GM21390 (cell line): ENCODE data around the gene KRTAP10-11.
"Not testable (repeated sequence)": the region's sequence is repeated elsewhere in the genome, so short reads cannot be mapped to it uniquely, and the experiment has no call there.

ENCODE experiments used
- ATAC-seq: cut with Tn5 transposase; IDR thresholded peaks from one replicate; pipeline ENCODE4 v1.9.1; 2021; ENCODE audit not compliant: unreplicated experiment

KRTAP10-11 gene, protein sequence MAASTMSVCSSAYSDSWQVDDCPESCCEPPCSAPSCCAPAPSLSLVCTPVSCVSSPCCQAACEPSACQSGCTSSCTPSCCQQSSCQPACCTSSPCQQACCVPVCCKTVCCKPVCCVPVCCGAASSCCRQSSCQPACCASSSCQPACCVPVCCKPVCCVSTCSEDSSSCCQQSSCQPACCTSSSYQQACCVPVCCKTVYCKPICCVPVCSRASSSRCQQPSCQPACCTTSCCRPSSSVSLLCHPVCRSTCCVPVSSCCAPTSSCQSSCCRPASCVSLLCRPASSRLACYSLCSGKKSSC

DNA sequence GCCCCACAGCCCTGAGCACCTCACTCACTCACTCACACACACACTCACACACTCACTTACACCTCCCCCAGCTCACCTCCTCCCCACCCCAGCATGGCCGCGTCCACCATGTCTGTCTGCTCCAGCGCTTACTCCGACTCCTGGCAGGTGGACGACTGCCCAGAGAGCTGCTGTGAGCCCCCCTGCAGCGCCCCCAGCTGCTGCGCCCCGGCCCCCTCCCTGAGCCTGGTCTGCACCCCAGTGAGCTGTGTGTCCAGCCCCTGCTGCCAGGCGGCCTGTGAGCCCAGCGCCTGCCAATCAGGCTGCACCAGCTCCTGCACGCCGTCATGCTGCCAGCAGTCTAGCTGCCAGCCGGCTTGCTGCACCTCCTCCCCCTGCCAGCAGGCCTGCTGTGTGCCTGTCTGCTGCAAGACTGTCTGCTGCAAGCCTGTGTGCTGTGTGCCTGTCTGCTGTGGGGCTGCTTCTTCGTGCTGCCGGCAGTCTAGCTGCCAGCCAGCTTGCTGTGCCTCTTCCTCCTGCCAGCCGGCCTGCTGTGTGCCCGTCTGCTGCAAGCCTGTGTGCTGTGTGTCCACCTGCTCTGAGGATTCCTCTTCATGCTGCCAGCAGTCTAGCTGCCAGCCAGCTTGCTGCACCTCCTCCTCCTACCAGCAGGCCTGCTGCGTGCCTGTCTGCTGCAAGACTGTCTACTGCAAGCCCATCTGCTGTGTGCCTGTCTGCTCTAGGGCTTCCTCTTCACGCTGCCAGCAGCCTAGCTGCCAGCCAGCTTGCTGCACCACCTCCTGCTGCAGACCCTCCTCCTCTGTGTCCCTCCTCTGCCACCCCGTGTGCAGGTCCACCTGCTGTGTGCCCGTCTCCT lies at the start of gene KRTAP10-11:
KRTAP10-11 (plus strand) TSS at position 49 of the 856 bp plus-strand sequence; CDS start at position 94, 45 bp downstream.
- ATAC-seq: not testable (repeated sequence)

DNA sequence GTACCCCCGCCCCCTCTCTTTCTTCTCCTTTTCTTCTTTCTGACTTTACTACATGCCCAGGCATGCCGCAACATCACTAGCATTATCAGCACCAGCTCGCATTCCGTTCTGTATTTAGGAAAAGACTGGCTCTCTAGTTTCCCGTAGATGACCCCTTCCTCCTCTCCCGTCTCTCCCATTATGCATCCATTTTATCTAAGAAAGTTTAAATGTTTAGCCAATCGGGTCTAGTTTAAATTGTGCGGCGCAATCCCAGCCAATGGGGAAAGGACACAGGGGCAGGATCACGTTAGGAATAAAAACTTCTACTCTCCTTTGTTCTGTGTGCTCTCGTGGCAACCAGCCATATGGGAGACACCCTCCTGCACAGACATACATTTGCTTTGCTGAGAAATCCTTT lies 48.2 kb upstream of the KRTAP10-11 start:
- ATAC-seq: no peak

DNA sequence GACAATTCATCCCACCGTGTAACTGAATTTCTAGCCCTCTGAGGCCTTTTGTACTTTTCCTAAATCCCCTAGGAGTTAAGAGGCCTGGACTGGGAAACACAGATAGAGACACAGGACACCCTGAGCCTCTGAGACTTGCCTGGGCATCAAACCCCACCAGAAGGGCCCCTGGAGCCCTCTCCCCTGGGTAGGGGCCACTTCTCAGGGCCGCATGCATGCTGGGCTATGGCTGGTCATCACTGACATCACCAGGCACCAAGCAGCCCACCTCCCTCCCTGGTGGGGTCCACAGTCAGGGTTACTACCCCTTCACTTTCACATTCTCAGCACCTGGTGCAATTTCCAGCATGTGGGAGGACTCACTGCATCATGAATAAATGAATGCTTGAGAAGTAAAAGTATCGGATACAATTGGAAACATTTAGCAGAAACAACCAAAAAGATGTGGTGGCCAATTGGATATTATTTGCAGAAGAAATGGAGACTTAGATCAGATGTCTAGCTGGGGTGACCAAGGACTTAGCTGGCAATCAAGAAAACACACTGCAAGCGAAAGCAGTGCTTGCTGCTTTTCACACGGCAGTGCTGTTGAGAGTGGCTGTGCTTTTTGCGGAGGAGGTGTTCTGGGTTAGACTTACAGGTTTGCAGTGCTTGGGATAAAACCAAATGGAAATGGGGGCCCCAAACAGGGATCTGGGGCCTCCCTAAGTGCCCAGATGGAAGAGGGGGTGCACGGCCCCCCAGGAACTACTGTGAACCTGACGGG lies 46.8 kb upstream of the KRTAP10-11 start:
- no peak for ATAC-seq

DNA sequence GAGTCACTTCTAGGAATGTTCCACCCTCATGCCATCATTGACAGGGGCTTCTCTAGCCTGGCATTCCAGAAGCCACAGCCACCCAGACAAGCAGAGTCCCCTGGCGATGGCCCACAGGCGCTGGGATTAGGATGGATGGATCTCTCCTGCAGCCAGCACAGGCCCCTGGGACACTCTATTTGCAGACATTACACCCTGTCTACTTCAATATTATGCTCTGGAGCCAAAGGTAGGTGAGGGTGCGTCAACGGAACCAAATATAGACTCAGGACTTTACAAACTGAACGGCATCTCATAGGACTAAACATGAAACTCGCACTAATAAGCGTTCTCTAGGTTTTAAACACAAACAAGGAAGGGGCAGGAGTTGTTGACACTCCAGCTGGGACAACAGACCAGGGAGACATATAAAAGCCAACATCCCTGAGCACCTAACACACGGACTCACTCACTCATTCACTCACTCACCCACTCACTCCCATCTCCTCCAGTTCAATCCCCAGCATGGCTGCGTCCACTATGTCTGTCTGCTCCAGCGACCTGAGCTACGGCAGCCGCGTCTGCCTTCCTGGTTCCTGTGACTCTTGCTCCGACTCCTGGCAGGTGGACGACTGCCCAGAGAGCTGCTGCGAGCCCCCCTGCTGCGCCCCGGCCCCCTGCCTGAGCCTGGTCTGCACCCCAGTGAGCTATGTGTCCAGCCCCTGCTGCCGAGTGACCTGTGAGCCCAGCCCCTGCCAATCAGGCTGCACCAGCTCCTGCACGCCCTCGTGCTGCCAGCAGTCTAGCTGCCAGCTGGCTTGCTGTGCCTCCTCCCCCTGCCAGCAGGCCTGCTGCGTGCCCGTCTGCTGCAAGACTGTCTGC lies 45.9 kb upstream of the KRTAP10-11 start, which contains the start of gene KRTAP10-7:
KRTAP10-7 (plus strand) TSS at position 480 of the 861 bp plus-strand sequence; CDS start at position 505, 25 bp downstream.
- not testable (repeated sequence) for ATAC-seq

DNA sequence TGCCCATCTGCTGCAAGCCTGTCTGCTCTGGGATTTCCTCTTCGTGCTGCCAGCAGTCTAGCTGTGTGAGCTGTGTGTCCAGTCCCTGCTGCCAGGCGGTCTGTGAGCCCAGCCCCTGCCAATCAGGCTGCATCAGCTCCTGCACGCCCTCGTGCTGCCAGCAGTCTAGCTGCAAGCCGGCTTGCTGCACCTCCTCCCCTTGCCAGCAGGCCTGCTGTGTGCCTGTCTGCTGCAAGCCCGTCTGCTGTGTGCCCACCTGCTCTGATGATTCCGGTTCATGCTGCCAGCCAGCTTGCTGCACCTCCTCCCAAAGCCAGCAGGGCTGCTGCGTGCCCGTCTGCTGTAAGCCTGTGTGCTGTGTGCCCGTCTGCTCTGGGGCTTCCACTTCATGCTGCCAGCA lies 45.1 kb upstream of the KRTAP10-11 start:
- ATAC-seq: not testable (repeated sequence)

DNA sequence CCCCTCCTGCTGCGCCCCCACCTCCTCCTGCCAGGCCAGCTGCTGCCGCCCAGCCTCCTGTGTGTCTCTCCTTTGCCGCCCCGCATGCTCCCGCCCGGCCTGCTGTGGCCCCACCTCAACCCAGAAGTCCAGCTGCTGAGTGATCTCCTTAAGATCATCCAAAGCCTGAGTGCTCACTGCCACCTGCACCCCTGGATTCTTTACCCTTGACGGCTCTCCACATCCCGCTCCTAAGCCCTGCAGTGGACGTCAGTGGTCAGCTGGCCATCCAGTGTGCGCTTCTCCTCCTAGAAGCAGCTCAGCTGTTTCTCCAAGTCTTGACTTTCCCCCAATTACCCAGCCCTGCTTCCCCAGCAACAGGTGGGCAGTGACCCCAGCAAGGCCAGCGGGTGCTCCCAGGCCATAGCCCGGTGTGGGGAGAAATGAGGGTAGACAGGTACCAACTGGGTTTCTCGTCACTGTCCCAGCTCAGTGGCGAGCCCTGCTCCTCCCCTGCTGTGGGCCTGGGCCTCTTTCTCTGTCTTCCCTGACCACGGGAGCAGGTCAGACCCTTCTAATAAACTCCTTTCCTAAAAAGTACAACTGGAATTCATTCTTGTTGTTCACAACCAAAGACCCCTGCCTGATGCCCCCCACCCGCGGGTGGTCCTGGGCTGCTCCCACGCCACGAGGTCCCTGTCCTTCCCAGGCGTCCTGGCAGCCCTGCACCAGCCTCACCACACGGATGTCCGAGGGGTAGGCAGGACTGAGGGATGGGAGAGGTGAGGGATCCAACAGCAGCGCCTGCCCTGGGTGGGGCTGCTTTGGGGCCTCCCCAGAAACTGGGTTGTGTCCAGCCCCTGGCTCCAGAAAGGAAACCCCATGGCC lies 44.4 kb upstream of the KRTAP10-11 start:
- no peak for ATAC-seq

DNA sequence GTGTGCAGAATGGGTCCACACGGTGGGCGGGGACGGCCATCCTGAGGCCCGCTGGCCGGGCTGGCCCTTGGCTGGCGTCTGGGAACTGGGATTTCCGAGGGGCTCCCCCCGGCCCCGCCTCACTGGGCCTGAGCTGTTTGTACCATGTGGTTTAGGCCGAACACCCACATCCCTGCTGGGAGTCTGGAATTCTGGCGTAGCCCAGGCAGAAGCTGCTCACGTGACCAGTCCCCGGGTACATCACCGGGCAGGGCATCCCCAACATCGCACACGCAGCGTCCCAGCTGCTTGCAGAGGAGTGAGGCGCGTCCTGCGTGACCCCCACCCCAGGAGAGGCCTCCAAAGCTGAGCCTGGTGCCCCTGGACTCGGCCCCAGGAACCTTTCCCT lies 43.8 kb upstream of the KRTAP10-11 start:
- no peak for ATAC-seq

DNA sequence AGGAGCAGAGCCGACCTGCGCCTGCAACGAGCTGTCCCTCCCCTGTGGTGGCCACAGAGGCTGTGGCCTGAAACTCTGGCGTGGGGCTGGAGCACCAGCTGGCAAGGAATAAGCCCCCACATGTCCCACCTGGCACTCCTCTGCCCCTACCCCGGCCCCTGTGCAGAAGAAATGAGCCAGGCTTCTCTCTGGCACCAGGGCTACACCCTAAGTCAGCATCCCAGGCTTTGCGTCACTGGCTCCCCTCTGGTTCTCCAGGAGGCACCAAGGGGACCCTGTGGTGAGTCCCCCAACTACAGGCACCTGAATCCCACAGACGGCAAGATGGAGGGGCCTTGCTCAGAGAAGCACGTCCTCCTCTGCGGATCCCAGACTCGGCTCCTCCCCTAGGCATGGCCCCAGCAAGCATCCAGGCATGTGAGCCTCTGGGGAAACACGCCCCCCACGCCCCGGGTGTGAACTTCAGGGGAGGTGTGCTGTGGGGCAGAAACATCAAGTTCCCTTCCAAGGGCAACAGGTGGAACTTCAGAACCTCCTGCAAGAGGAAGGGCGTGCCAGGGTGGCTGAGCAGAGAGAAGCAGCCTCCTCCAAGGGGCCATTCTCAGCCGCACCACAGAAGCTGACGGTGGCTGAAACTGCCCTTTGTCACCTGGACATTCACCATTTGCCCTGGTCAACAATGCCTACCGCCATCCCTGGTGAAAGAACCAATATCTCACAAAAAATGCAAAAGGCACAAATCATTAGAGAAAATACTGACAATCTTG lies 42.9 kb upstream of the KRTAP10-11 start:
- ATAC-seq: no peak

DNA sequence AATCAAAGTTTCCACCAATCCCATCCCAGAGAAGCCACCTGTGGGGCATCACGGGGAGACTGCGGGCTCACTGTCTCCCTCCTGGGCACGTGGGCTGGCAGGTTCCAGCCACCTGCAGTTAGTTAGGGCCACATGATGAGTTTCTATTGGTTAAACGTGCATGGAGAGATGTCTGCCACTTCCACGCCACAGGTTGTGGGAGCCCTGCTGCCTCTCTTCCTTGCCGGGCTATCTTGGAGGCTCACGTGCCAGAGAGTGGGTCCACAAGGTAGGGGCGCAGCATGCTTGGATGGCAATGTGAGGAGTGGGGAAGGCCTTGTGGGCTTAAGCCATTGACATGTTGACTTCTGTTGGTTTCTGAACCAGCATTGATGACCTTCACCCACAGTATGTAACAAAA lies 42.3 kb upstream of the KRTAP10-11 start:
- no peak for ATAC-seq

DNA sequence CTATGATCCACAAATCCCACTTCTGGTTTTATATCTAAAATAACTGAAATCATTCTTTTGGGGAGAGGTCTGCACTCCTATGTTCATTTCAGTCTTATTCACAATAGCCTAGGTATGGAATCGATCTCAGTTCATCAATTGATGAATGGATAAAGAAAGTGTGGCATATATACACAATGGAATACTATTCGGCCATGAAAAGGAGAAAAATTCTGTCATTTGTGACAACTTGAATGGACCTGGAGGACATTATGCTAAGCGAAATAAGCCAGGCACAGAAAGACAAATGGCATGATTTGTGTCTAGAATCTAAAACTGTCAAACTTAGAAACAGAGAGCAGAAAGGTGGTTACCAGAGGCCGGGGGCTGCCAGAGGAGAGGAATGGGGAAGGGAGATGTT lies 39.7 kb upstream of the KRTAP10-11 start:
- ATAC-seq: no peak

DNA sequence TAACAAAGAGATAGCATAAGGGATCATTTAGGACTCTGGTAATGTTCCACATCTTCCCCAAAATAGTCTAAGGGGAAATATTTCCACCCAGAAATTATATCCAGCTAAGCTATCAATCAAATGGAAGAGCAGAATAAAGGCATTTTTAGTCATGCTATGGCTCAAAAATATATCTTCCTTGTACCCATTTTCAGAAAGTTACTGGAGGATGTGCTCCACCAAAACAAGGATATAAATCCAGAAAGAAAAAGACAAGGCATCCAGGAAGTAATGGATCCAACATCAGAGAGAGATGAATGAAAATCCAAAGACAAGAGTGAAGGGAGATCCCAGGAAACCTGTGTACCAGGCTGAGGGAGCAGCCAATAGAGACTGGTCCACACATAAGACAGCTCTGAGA lies 37.0 kb upstream of the KRTAP10-11 start:
- no peak for ATAC-seq

DNA sequence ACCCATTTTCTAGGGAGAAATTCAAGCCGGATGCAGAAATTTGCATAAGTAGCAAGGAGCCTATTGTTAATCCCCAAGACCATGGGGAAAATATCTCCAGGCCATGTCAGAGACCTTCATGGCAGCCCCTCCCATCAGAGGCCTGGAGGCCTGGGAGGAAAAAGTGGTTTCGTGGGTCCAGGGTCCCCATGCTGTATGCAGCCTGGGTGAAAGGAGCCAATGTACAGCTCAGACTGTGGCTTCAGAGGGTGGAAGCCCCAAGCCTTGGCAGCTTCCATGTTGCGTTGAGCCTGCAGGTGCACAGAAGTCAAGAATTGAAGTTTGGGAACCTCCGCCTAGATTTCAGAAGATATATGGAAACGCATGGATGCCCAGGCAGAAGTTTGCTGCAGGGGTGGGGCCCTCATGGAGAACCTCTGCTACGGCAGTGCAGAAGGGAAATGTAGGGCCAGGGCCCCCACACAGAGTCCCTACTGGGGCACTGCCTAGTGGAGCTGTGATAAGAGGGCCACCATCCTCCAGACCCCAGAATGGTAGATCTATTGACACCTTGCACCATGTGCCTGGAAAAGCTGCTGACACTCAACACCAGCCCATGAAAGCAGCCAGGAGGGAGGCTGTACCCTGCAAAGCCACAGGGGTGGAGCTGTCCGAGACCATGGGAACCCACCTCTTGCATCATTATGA lies 35.9 kb upstream of the KRTAP10-11 start:
- not testable (repeated sequence) for ATAC-seq

DNA sequence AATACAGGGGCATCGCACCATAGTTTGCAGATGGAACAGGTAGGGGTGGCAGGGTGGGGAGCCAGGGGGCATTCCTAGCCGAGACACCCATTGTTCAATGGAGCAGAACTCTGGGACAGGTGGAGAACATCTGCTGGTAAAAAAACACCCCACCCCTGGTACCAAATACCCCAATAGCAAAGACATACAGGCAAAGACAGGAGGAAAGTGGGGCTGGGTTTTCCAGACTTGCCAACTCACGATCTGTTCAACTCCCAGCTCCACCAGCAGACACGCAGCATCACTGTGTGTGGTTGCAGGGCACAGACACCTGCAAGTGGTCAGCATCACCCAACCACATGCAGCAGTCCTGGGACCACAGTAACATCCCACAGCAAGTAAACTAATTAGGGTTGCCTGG lies 34.7 kb upstream of the KRTAP10-11 start:
- ATAC-seq: no peak

DNA sequence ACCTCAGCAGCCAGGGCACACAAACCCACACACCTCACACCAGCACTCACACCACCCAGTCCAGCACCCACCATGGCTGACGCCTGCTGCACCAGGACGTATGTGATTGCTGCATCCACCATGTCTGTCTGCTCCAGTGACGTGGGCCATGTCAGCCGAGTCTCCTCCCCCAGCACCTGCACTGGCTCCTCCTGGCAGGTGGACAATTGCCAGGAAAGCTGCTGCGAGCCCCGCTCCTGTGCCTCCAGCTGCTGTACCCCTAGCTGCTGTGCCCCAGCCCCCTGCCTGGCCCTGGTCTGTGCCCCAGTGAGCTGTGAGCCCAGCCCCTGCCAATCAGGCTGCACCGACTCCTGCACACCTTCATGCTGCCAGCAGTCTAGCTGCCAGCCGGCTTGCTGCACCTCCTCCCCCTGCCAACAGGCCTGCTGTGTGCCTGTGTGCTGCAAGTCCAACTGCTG lies 34.2 kb upstream of the KRTAP10-11 start, which contains the start of gene KRTAP10-8:
KRTAP10-8 (plus strand) TSS at position 51 of the 458 bp plus-strand sequence; CDS start at position 73, 22 bp downstream.
- no peak for ATAC-seq

DNA sequence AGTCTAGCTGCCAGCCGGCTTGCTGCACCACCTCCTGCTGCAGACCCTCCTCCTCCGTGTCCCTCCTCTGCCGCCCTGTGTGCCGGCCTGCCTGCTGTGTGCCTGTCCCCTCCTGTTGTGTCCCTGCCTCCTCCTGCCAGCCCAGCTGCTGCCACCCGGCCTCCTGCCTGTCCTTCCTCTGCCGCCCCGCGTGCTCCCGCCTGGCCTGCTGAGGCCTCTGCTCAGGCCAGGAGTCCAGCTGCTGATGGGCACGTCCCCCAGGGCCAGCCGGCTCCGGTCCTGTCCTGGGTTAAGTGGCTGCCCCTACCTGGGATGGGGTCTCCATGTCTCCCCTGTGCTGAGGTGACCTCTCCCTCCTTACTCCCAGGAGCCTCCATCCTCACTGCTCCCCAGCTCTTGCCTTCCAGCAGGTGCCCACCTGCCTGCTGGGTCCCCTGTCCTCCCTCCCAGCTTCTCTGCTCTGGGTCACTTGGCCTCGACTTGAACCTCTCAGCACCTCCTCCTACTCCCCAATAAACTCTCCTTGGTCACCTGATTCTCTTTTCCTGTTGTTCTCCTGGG lies 33.5 kb upstream of the KRTAP10-11 start:
- no peak for ATAC-seq

DNA sequence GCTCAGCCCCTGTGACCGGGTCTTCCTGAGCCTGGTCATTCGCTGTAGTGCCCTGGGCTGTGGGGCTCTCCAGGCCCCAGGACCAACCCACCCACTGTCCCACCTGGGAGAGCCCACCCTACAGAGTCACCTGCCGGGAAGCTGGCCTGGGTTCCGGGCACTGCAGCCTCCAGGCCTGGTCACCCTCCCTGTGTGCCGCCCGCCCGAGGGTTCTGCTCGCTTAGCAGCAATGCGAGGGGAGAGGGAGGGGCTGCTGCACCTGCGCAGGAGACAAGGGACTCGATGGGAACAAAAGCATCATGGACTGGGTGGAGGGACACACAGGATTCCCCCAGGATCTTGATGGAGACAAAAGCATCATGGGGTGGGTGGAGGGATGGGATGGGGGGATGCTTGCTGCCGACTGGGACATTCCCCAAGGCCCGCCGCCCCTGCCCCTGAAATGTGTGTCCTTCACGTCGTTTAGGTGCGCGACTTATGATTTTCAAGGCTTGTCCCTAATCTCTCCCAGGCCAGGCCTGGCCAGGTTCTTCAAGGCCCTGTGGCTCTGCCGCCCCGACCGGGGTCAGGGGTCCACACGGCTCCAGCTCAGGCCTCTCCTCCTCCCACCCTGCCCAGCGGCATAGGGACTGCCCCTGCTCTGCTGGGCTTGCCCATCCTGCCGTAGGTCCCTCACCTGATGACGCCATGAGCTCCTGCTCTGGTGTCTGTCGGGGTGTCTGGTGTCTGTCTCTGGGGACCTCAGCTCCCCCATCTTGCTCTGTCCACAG lies 32.6 kb upstream of the KRTAP10-11 start:
- ATAC-seq: no peak

DNA sequence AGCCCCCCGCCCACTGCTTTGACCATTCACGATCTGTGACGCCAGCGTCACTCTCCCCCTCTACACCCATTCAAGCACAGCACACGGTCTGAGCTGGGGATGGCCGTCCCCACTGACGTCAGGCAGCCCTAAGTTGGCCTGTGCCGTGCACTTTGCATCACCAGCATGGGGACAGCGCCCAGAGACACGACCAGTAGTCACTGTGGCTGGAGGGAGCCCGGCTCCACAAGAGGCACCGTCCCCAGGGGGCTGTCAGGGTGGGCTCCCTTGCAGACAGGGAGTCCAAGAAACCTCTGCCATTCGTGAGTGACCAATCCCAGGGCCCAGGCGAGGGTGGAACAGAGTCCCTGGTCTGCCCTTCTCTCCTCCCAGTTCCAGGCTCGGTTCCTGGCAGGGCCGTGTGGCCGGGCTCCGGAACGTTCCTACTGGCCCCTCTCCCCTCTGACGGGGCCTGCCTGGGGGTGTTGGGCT lies 32.0 kb upstream of the KRTAP10-11 start:
- ATAC-seq: no peak
